Gastroesophageal sphincter (tissue), 3 donors: ENCODE measurements around the gene ZFAND4.

Experiments
- CTCF ChIP-seq, 4 experiments: fragments of 200-600 bp in 2 of 4; fragments of 450-650 bp in 2 of 4; sonication (generic) in 1 of 4; IDR thresholded peaks; one replicate each; pipeline ENCODE4 v1.5.1; 2017 to 2019; ENCODE audit warnings: antibody characterized with exemption in 4 of 4, mild to moderate bottlenecking in 2 of 4, moderate library complexity in 2 of 4
- EP300 ChIP-seq: sonication (generic); formaldehyde crosslinking; IDR thresholded peaks from one replicate; pipeline ENCODE4 v1.6.1; 2017; ENCODE audit warnings: antibody characterized with exemption, mild to moderate bottlenecking
- POLR2A ChIP-seq, 2 donors: fragments of 450-650 bp; IDR thresholded peaks; one replicate each; pipeline ENCODE4 v1.6.1; 2017; ENCODE audit warnings: antibody characterized with exemption in 2 of 2, mild to moderate bottlenecking in 2 of 2, moderate library complexity in 1 of 2

DNA sequence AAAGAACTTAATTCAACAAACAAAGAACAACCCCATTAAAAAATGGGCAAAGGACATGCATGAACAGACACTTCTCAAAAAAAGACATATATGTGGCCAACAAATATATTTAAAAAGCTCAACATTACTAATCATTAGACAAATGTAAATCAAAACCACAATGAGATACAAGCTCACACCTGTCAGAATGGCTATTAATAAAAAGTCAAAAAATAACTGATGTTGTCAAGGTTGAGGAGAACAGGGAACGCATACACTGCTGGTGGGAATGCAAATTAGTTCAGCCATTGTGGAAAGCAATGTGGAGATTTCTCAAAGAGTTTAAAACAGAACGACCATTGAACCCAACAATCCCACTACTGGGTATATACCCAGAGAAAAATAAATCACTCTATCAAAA is 19.1 kb downstream of the ZFAND4 start:
- TF ChIP-seq POLR2A (IDR thresholded peaks at IDR 0.05) (no peak), CTCF (IDR thresholded peaks at IDR 0.05) (no peak), EP300 (no peak)
